Measurements from ENCODE around the gene CAMLG.
A peak's percentile ranks its signal among the peaks of the same experiment; 100 is the strongest.
"Not testable (repeated sequence)": the region's sequence is repeated elsewhere in the genome, so short reads cannot be mapped to it uniquely, and the experiment has no call there.

Gene CAMLG

DNA sequence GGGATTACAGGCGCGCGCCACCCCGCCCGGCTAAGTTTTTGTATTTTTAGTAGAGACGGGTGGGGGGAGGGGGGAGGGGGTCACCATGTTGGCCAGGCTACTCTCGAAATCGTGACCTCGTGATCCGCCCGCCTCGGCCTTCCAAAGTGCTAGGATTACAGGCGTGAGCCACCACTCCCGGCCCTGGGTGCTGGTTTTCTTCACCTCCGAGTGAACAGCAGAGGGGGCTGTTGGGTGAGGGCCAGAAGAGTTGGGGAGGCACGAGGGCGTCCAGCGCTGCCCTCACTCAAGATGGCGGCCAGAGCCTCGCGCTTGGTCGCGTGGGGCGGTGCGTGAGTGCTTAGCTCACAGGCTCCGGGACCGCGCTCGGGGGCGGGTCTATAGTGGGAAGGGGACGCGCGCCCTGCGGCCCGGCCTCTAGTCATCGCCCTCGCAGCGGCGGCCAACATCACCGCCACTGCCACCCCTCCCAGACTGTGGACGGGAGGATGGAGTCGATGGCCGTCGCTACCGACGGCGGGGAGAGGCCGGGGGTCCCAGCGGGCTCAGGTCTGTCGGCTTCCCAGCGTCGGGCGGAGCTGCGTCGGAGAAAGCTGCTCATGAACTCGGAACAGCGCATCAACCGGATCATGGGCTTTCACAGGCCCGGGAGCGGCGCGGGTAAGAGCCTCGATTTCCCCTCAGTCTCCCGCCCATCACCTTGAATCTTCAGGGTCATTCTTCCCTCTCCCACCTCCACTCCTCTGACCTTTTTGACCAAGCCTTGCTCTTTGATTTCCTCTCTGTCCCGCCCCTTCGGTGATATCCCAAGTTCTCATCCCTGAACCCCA is at the start of gene CAMLG:
Gene CAMLG, plus strand, starts transcription at position 416 of the 830 bp plus-strand sequence. Its CDS starts 73 bp downstream, at position 489.
- intact Hi-C loops (cut with micrococcal nuclease): loop anchor here (1.0 to 5.0 kb wide), 4 partner anchors 20 to 166 kb away; partner anchors contain the start of genes C5orf24, DDX46, PCBD2 and SEC24A
- H3K36me3 Mint-ChIP-seq (ENCODE audit: low read depth): peaks cover 37% of the 10 kb centered on the region
- no peaks in the 10 kb centered on the region for H3K9me3 Mint-ChIP-seq
- peaks cover 26% of the 10 kb centered on the region for H3K4me1 Mint-ChIP-seq (ENCODE audit: low read depth)
- H3K27ac Mint-ChIP-seq: peak within 1 kb of the TSS; percentile 92
- no peaks in the 10 kb centered on the region for H3K27me3 Mint-ChIP-seq
- H3K4me3 Mint-ChIP-seq: peak within 1 kb of the TSS; percentile 97

GRCh38 chr5:134690144-134690543 is 48.2 kb upstream of the CAMLG start:
- peaks cover 100% of the 10 kb centered on the region for H3K36me3 Mint-ChIP-seq (ENCODE audit: low read depth)
- H3K4me3 Mint-ChIP-seq; H3K9me3 Mint-ChIP-seq; intact Hi-C loops (cut with micrococcal nuclease); H3K27ac Mint-ChIP-seq; H3K4me1 Mint-ChIP-seq (ENCODE audit: low read depth); H3K27me3 Mint-ChIP-seq: not testable (repeated sequence)

DNA sequence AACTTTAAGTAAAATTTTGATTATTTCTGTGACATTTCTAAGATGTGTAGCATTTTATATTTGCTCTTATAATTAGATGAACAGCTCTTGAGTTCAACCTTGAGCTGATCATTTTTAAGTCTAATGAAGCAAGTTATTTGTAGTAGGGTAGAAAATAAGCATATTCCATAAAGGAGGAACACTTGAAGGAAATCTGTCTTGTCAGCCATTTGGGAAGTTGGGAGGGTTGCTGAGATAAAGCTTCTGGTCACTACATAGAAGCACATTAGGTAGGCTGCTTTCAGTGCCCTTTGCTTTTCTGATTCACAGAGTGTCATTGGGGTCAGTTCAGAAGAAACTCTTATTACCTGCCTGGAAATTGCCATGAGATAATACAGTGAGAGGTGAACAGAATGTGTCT is 45.6 kb upstream of the CAMLG start:
- Mint-ChIP-seq H3K4me1 (ENCODE audit: low read depth) (no peaks in the 10 kb centered on the region), H3K36me3 (ENCODE audit: low read depth) (peaks cover 88% of the 10 kb centered on the region), H3K4me3 (no peak overlapping the region), H3K27me3 (no peaks in the 10 kb centered on the region), H3K27ac (no peak overlapping the region), H3K9me3 (no peaks in the 10 kb centered on the region)
- intact Hi-C loops (cut with micrococcal nuclease): no loop called here

DNA sequence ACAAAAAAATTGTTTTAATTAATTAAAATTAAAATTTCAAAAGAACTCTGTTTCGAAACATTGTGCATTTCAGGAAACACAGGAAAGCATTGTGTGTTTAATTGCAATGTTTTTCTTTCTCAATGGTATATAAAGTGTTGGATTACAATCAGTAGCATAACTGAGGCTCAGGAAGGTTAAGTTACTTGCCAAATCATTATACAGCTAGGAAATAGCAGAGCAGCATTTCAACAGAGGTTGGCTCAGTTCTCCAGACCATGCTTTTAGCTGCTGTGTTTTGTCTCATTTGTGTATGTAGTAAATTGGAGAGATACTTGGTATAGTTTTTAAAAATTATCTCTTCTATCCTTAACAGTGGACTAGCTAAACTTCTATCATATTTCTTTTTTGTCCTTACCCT is 30.0 kb upstream of the CAMLG start:
- peaks cover 84% of the 10 kb centered on the region for H3K36me3 Mint-ChIP-seq (ENCODE audit: low read depth)
- H3K4me1 Mint-ChIP-seq (ENCODE audit: low read depth): no peaks in the 10 kb centered on the region
- intact Hi-C loops (cut with micrococcal nuclease): loop anchor here (5.0 to 10.0 kb wide), 2 partner anchors 36 to 554 kb away; no protein-coding TSS in a partner anchor
- H3K9me3 Mint-ChIP-seq: no peaks in the 10 kb centered on the region
- no peaks in the 10 kb centered on the region for H3K27me3 Mint-ChIP-seq
- H3K27ac Mint-ChIP-seq: no peak overlapping the region
- no peak overlapping the region for H3K4me3 Mint-ChIP-seq

DNA sequence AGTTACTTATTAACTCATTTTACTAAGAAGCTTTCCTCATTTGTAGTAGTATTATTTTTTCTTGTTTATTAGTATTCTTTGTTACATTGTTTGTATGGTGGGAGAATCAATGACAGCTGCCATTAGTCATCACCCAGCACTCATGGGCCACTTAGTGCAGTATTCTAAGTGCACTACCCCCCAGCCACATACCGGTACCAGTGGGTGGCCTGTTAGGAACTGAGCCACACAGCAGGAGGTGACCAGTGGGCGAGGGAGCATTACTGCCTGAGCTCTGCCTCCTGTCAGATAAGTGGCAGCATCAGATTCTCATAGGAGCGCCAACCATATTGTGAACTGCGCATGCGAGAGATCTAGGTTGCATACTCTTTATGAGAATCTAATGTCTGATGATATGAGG is 24.2 kb upstream of the CAMLG start:
- Mint-ChIP-seq H3K36me3 (ENCODE audit: low read depth) (peaks cover 87% of the 10 kb centered on the region), H3K4me3 (no peak overlapping the region), H3K27me3 (no peaks in the 10 kb centered on the region), H3K4me1 (ENCODE audit: low read depth) (no peaks in the 10 kb centered on the region), H3K27ac (no peak overlapping the region), H3K9me3 (no peaks in the 10 kb centered on the region)
- intact Hi-C loops (cut with micrococcal nuclease): no loop called here

GRCh38 chr5:134714541-134714940 is 23.8 kb upstream of the CAMLG start:
- Mint-ChIP-seq H3K4me3 (no peak overlapping the region), H3K27me3 (no peaks in the 10 kb centered on the region), H3K9me3 (no peaks in the 10 kb centered on the region), H3K4me1 (ENCODE audit: low read depth) (no peaks in the 10 kb centered on the region), H3K27ac (no peak overlapping the region), H3K36me3 (ENCODE audit: low read depth) (peaks cover 87% of the 10 kb centered on the region)
- intact Hi-C loops (cut with micrococcal nuclease): no loop called here

- not testable (repeated sequence) for H3K4me3 Mint-ChIP-seq
Measured at GRCh38 chr5:134715466-134715865, 22.9 kb upstream of the CAMLG start.

GRCh38 chr5:134724872-134725271 is 13.5 kb upstream of the CAMLG start:
- H3K4me3 Mint-ChIP-seq: no peak overlapping the region
- peaks cover 43% of the 10 kb centered on the region for H3K36me3 Mint-ChIP-seq (ENCODE audit: low read depth)
- H3K4me1 Mint-ChIP-seq (ENCODE audit: low read depth): no peaks in the 10 kb centered on the region
- no peaks in the 10 kb centered on the region for H3K9me3 Mint-ChIP-seq
- H3K27me3 Mint-ChIP-seq: no peaks in the 10 kb centered on the region
- no peak overlapping the region for H3K27ac Mint-ChIP-seq
- intact Hi-C loops (cut with micrococcal nuclease): loop anchor here (10.0 kb wide), 1 partner anchor 50 kb away; no protein-coding TSS in a partner anchor

More at GRCh38 chr5:134715466-134715865, 22.9 kb upstream of the CAMLG start:
- H3K9me3 Mint-ChIP-seq; H3K27ac Mint-ChIP-seq; H3K27me3 Mint-ChIP-seq; intact Hi-C loops (cut with micrococcal nuclease); H3K4me1 Mint-ChIP-seq (ENCODE audit: low read depth): not testable (repeated sequence)
- H3K36me3 Mint-ChIP-seq (ENCODE audit: low read depth): peaks cover 80% of the 10 kb centered on the region

GRCh38 chr5:134732819-134733218 is 5.5 kb upstream of the CAMLG start:
- Mint-ChIP-seq H3K27me3 (no peaks in the 10 kb centered on the region), H3K4me3 (no peak overlapping the region), H3K27ac (no peak overlapping the region), H3K4me1 (ENCODE audit: low read depth) (peaks cover 11% of the 10 kb centered on the region), H3K9me3 (no peaks in the 10 kb centered on the region), H3K36me3 (ENCODE audit: low read depth) (peaks cover 2% of the 10 kb centered on the region)
- intact Hi-C loops (cut with micrococcal nuclease): no loop called here

DNA sequence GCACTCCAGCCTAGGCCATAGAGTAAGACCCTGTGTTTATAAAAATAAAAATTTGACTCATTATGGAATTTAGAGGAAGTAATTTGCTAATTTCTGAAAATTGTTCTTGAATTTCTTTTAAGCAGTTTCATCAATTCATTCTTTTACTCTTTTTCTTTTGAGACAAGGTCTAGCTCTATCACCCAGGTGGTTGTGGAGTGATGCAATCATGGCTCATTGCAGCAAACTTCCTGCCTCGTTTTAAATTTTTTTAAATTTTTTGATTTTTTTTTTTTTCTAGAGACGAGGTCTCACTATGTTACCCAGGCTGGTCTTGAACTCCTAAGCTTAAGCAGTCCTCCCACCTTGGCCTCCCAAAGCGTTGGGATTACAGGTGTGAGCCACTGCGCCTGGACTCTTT is 3.1 kb upstream of the CAMLG start:
- Mint-ChIP-seq H3K9me3 (no peaks in the 10 kb centered on the region), H3K4me3 (no peak overlapping the region), H3K27me3 (no peaks in the 10 kb centered on the region), H3K36me3 (ENCODE audit: low read depth) (peaks cover 15% of the 10 kb centered on the region), H3K4me1 (ENCODE audit: low read depth) (peaks cover 27% of the 10 kb centered on the region), H3K27ac (peak overlapping the region; percentile 76)
- intact Hi-C loops (cut with micrococcal nuclease): loop anchor here (5.0 kb wide), 1 partner anchor 112 kb away; the partner anchor contains the start of gene C5orf24

DNA sequence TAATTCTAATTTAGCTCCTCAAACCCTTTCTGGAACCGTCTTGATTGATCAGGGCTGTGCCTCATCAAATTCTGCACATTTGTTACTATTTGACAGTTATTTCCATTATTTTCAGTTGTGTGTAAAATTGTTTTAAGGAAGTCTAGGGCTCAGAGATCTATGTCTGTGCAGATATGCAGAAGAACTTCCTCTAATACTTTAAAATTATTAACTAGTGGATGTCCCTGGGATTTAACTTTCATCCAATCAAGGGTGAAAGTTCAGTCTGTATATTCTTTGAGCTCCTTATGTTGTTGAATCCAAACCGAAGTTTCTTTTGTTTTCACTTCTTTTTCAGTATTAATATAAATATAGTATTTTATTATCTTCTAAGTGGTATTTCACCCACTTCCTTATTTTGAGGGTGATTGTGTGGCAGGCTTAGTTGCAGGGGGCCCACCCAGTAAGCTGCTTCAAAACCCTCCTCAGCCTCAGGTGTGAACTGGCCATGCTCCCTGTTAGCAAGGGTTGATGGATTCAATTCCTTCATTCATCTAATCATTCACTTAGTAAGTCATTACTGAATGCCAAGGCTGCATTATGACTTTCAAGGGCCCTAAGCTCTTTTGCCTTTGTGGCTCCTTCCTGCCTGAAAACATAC is 2.1 kb upstream of the CAMLG start:
- Mint-ChIP-seq H3K4me3 (no peak overlapping the region), H3K27ac (peak overlapping the region; percentile 76), H3K4me1 (ENCODE audit: low read depth) (peaks cover 31% of the 10 kb centered on the region), H3K27me3 (no peaks in the 10 kb centered on the region), H3K9me3 (no peaks in the 10 kb centered on the region), H3K36me3 (ENCODE audit: low read depth) (peaks cover 25% of the 10 kb centered on the region)
- intact Hi-C loops (cut with micrococcal nuclease): loop anchor here (5.0 kb wide), 1 partner anchor 111 kb away; the partner anchor contains the start of gene C5orf24

- H3K9me3 Mint-ChIP-seq: no peaks in the 10 kb centered on the region
- peaks cover 26% of the 10 kb centered on the region for H3K4me1 Mint-ChIP-seq (ENCODE audit: low read depth)
- H3K36me3 Mint-ChIP-seq (ENCODE audit: low read depth): peaks cover 45% of the 10 kb centered on the region
- intact Hi-C loops (cut with micrococcal nuclease): loop anchor here (1.0 to 5.0 kb wide), 4 partner anchors 19 to 166 kb away; partner anchors contain the start of genes C5orf24, DDX46, PCBD2 and SEC24A
- peak overlapping the region; percentile 92 for H3K27ac Mint-ChIP-seq
- H3K4me3 Mint-ChIP-seq: peak overlapping the region; percentile 97
- H3K27me3 Mint-ChIP-seq: no peaks in the 10 kb centered on the region
Measured at GRCh38 chr5:134738963-134739661, 764 bp downstream of the CAMLG start.

DNA sequence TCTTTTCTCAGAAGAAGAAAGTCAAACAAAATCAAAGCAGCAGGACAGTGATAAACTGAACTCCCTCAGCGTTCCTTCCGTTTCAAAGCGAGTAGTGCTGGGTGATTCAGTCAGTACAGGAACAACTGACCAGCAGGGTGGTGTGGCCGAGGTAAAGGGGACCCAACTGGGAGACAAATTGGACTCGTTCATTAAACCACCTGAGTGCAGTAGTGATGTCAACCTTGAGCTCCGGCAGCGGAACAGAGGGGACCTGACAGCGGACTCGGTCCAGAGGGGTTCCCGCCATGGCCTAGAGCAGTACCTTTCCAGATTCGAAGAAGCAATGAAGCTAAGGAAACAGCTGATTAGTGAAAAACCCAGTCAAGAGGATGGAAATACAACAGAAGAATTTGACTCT is 2.7 kb downstream of the CAMLG start:
- H3K27ac Mint-ChIP-seq: no peak overlapping the region
- peaks cover 47% of the 10 kb centered on the region for H3K36me3 Mint-ChIP-seq (ENCODE audit: low read depth)
- H3K4me1 Mint-ChIP-seq (ENCODE audit: low read depth): peaks cover 26% of the 10 kb centered on the region
- no peak overlapping the region for H3K4me3 Mint-ChIP-seq
- intact Hi-C loops (cut with micrococcal nuclease): no loop called here
- no peaks in the 10 kb centered on the region for H3K9me3 Mint-ChIP-seq
- H3K27me3 Mint-ChIP-seq: no peaks in the 10 kb centered on the region

DNA sequence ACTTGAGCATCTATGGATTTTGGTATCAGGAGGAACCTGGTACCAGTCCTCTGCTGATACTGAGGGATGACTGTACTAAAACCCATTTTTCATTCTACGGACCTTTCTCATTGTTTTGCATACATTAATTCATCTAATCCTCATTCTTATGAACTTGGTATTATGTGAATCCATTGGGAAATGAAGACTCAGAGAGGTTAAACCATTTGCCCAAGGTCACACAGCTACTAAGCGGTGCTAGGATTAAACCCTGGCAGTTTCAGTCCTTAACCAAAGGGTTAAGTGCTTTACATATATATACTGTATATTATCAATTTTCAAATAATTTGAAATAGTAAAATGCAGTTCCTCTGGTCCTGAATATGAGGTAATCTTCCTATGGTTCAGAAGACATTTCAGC is 3.8 kb downstream of the CAMLG start:
- Mint-ChIP-seq H3K36me3 (ENCODE audit: low read depth) (peaks cover 47% of the 10 kb centered on the region), H3K4me3 (no peak overlapping the region), H3K9me3 (no peaks in the 10 kb centered on the region), H3K4me1 (ENCODE audit: low read depth) (peaks cover 26% of the 10 kb centered on the region), H3K27me3 (no peaks in the 10 kb centered on the region), H3K27ac (no peak overlapping the region)
- intact Hi-C loops (cut with micrococcal nuclease): no loop called here

Measured in dendritic cell treated with granulocyte-macrophage colony-stimulating factor and Interleukin-4, amounts not matched to agents 40 ng/mL and 50 ng/mL, for 4 days (primary cell).